GM18499 (cell line): Measurements from ENCODE around the gene PSMD14.

Experiments
- ATAC-seq: cut with Tn5 transposase; IDR thresholded peaks from one replicate; pipeline ENCODE4 v1.9.1; 2021; ENCODE audit warnings: moderate number of reproducible peaks; ENCODE audit not compliant: insufficient read depth, unreplicated experiment

Gene PSMD14

GRCh38 chr2:161416708-161417437 lies 108.6 kb downstream of the PSMD14 start:
- no peak for ATAC-seq

GRCh38 chr2:161417438-161418274 lies 109.4 kb downstream of the PSMD14 start:
- no peak for ATAC-seq

DNA sequence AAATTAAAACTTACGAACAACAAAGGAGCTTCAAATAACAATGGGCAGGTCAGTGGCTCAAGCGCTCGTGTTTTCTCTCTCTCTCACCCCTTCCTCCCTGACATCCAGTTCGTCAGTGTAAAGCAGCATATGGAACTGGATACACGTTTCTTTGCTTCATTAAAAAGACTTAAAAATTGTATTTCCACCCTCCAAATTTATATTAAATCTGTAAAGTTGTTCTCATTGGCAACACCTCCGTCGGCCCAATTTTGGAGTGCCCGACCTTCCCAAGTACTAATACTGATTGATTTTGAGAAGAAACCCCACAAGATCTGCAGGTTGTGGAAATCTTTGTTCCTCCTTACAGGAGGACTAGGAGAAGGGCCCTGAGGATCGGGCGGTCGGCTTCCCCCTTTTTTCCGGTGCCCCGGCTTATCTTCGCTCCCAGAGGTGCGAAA lies 110.1 kb downstream of the PSMD14 start:
- no peak for ATAC-seq

DNA sequence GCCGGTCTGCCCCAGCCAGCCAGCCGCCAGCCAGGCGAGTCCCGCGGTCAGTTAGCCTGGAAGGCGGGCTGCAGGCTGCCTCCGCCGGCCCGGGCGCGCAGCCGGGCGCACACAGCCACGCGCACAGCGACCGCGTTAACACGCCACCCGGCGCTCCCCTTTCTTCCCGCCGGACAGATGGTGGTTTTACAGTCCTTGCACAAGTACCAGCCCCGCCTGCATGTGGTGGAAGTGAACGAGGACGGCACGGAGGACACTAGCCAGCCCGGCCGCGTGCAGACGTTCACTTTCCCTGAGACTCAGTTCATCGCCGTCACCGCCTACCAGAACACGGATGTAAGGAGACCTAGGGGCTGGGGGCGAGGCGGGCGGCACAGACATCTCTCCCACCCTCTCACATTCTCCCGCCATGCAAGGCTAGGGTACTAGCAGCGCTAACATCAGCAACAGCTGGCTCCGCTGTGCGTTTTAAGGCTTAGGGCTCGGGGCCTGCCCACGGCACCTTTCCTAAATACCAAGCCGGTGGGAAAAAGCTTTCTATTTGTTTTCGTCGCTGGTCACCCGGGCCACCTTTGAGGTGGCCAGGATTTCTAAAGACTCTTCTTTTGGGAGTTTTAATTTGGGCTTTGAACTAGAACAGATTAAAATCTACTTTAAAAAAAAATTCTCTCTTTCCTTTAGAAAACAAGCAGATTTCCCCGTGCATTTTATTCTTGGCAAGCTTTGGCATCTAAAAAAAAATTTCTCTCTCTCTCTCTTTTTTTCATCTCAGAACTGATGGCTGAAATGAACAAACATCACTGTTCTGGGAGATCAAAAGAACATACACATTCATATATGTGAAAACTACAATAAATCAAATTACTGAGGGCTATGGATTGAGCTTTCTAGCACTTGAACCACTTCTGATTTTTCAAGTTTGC lies 110.8 kb downstream of the PSMD14 start:
- ATAC-seq: no peak

DNA sequence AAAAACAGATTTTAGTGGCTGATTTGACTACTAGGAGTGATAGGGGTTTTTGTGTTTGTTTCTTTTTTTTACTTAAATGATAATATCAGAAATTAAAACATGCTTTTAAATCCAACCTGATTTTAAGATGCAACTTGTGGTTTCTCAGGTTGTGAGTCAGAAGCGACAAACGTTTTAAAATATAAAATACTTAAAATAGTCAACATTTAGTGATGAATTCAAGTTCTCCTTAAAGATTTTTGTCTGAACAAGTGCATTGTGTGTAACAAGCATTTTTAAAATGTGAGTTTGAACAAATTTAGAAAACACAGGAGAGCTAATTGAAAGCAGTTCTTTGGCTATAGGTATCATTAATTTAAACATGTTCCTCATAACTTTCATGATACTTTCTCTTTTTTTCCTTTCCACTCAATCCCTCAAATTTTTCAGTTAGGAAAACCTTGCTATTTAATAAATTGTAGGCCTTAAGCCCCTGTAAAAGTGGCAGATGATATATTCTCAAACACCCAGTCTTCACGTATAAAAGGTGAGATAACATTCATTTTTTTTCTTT lies 111.5 kb downstream of the PSMD14 start:
- ATAC-seq: no peak

GRCh38 chr2:161420406-161421074 lies 112.3 kb downstream of the PSMD14 start:
- ATAC-seq: no peak

GRCh38 chr2:161421686-161422085 lies 113.5 kb downstream of the PSMD14 start:
- ATAC-seq: no peak

GRCh38 chr2:161422816-161423403 lies 114.7 kb downstream of the PSMD14 start:
- ATAC-seq: no peak

GRCh38 chr2:161423421-161424393 lies 115.5 kb downstream of the PSMD14 start:
- no peak for ATAC-seq

DNA sequence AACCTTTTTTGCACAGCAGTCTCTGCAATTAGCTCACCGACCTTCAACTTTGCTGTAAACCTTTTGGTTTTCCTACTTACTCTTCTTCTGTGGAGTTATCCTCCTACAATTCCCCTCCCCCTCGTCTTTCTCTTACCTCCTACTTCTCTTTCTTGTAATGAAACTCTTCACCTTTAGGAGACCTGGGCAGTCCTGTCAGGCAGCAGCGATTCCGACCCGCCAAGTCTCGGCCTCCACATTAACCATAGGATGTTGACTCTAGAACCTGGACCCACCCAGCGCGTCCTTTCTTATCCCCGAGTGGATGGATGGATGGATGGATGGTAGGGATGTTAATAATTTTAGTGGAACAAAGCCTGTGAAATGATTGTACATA lies 116.2 kb downstream of the PSMD14 start:
- no peak for ATAC-seq

GRCh38 chr2:161424891-161425727 lies 116.9 kb downstream of the PSMD14 start:
- no peak for ATAC-seq

GRCh38 chr2:161425728-161426454 lies 117.7 kb downstream of the PSMD14 start:
- ATAC-seq: no peak

DNA sequence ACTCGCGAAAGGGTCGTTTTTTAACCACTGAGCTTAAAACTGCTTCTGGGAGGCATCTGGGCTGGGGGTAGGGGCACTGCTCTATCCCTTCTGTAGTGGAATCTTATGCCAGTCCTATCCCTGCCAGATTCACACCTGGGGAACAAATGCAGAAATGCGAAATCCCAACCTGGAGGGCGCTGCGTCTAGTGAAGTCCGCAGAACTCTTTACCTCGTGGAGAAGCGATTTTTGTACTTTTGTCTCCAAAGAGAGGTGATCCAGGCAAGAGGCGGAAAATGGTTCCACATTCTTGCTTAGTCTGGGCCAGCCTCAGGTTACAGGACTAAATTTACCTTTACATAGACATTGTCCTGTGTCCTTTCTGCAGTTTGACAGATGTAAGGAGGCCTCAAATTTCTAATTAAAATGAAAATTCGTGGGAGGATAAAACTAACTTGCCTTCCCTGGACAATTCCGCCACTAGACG lies 118.3 kb downstream of the PSMD14 start:
- no peak for ATAC-seq

DNA sequence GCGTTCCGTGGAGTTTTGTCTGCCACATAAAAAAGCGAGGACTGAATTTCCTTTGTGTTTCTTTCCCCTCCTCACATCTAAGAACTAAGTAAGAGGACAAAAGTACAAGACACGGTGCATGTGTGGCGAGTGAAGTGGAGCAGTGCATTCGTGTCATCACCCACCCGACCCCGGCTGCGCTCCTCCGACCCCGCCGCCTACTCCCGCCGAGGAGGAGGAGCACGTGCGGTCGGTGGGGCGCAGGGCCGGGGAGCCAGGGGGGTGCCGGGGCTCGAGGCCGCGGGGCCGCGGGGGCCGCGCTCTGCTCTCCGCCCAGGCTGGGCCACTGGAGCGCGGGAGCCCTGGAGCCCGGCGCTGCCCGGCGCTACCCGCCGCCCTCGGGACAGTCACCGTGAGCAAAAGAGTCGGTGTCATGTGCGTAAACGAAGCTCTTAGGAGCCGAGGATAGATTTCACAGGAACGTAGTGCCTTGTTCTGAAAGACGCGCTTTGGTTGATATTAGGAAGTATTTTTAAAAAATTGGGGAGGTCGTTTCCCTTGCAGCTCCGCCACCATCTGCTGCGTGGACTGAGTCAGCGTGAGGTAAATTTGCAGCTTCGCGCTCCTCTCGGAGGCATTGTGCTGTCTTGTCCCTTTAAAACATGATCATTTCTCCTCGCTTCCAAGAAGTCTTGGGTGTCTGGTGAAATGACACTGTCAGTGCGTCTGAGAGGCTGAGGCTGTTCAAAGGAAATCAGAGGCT lies 118.9 kb downstream of the PSMD14 start:
- ATAC-seq: no peak

- ATAC-seq: no peak
Observed at GRCh38 chr2:161427664-161428587, 119.7 kb downstream of the PSMD14 start.
